ENCODE data around the gene EPYC.
A peak's percentile ranks its signal among the peaks of the same experiment; 100 is the strongest.
"Not testable (repeated sequence)": the region's sequence is repeated elsewhere in the genome, so short reads cannot be mapped to it uniquely, and the experiment has no call there.

EPYC gene

DNA sequence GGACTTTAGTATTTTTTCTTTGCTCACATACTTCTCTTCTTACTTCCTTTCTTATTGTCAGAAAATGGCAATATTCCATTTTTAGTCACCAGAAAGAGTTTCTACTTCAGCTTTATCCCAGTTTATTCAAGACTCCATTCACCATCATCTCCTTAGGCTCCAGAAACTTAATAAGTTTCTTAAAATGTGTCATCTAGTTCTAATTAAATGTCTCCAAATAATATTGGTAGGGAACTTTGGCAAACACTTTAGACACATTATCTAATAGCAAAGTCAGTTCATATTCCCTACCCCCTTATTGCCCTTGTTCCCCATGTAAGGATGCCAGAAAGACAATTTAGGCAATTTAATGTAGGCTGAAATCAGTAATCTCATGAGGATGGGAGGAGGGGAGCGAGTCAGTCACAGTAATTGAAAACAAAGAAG is 15.1 kb downstream of the EPYC start:
- no peak for FAIRE-seq

DNA sequence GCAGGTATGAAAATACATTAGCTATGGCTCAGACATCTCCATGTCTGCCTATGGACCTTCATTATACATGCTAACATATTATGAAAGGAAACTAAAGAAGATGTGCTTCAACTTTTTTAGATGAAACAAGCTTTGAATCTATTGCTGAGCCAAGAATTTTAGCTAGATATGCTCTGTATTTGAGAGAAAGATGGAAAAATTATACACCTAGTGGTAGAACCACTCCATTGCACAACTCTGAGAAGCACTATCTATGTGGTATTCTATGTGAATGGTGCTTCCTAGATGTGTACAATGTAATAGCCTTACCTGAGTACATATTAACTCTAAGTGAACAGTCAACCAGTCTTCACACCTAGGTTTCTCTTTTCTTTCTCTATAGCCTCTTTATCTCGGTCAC is 17.3 kb downstream of the EPYC start:
- FAIRE-seq, result no peak

DNA sequence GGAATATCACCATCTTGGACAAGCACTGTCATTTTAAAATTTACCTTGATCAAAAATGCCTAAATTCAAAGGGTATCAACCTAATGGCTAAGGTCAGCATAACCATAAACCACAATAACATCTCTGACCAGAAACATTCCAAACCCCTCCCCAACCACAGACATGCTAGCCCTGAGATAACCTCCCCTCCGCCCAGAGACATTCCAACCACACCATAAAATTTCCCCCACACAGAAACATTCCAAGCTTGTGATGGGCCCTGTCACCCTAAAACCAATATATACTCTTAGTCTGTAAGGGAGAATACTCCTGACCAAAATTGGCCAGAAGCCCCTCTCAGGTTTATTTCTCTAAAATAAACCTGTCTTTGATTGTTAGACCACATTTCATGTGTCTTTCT is 17.7 kb downstream of the EPYC start:
- FAIRE-seq, result no peak

DNA sequence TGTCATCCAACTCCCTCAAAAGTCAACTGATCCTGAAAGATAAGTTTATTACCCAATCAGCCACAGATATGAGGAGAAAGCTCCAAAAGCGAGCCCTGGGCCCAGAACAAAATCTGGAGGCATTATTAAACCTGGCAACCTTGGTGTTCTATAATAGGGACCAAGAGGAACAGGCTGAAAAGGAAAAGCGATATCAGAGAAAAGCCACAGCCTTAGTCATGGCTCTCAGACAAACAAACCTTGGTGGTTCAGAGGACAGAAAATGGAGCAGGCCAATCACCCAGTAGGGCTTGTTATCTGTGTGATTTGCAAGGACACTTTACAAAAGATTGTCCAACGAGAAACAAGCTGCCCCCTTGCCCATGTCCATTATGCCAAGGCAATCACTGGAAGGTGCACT is 19.4 kb downstream of the EPYC start:
- not testable (repeated sequence) for FAIRE-seq

DNA sequence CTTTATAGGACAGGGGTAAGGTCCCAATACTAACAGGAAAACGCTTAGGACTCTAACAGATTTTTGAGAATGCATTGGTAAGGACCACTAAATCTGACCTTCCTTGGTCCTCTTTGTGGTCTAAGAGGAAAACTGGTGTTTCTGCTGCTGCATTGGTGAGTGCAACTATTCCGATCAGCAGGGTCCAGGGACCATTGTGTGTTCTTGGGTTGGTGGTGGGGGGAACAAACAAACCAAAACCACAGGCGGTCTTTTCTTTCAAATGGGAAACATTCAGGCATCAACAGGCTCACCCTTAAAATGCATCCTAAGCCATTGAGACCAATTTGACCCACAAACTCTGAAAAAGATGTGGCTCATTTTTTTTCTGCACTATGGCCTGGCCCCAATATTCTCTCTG is 20.7 kb downstream of the EPYC start:
- FAIRE-seq, result no peak

DNA sequence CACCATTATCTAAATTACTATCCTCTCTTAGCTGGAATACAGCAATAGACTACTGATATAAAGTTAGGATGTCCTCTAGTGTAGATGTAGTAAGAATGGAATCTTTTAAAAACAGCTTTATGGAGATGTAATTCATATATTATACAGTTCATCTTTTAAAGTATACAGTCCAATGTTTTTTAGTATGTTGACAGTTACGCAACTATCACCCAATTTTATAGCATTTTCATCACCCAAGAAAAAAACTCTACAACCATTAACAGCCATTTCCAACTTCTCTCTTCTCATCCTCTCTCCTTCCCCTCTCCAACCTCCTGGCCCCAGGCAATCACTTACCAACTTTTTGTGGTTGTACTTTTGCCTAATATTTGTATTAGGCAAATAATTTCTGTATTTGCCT is 22.6 kb downstream of the EPYC start:
- FAIRE-seq, result no peak

DNA sequence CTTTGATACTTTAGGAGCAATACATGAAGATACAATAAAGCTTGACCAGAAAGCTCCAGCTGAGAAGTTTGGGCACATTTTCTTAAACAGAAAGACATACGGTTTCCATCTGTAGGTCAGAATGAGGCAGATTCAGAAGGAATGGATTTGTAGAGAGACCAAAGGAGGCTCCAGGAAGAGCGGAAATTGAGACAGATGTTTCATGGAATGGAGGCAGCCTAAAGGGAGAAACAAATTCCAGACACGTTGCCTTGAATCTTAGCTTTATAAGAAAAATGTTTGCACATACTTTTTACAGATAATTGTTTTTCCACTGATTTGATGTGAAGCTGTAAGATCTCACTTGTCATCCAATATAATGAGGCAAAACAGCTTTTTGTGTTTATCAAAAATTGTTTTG is 24.8 kb downstream of the EPYC start:
- no peak for FAIRE-seq

DNA sequence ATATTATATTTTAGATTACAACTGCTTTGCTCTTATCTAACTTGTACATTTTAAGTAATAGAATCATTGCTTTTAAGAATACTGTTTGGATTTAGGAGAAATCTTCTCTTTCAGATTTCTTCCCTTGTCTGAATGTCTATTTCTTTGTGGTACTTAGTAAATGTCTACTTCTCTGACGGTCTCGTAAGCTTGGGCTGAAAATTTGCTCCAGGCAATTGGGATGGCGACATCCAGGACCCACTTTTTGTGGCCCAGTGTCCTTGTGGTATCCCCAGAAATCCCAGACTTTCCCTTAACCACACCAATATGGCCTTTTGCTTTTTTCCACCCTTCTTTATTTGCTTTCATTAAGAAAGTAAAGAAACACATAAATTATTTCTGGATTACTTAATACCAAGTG is 25.8 kb downstream of the EPYC start:
- FAIRE-seq, result no peak

DNA sequence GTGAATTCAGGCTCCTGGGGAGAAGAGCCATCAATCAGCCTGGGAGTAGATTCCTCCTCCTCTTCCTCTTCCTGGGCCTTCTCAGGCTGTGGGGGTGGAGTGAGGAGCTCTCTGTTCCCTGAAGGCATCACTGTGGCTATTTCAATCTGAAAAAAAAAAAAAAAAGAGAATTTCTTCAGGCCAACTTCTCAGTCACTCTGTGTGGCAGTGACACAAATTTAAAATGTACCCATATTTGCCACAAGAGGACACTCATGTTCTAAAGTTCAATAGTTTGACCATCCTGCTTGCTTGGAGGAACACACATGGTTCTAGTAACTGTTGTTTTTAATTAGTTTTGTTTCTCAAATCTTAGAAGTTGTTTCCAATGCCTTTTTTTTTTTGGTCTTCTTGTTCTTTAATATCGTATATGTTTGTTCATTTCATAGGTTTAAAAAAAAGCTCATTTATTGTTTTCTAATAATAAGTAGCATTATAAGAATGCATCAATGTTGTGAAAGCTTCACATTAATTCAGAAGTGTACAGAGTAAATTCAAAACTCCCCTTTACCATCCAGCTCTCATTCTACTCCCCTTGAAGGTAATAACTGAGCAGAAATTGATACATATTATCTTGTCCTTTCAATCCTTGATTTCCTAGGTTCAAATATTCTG is 26.5 kb downstream of the EPYC start:
- FAIRE-seq, result peak; percentile 59

DNA sequence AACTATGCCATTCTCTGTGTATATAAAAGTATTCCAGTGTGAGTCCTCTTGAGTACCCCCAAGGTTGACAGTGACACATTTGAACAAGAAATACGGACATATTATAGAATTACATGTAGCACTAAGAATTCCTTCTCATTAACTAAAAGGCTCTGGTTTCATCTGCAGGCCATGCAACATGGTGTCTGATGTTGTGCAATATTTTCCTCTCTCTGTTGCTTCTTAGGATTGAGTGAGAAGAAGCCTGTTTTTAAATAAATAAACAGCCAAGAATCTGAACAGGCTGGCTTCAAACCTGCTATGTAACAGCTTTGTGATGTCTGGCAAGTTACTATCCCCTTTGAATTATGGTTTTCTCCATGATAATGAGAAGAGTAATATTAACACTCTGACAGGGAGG is 27.5 kb downstream of the EPYC start:
- FAIRE-seq, result no peak

DNA sequence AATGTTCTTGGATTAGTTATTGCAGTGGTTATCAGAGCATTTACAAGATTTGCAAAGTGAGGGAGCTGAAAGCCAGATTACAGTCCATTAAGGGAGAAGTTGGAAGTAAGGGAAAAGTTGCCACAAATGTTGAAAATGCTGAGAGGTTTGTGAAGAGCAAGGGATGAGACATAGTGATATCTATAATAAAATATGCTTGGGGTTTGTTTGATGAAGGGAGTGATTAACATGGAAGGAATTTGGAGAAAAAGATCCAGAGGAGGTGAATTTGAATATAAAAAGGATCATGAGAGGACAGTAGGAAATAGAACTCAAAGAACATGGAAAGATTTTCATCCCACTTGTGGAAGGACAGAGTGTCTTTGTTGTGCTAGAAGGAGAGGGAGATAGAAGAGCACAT is 30.5 kb downstream of the EPYC start:
- FAIRE-seq, result no peak

DNA sequence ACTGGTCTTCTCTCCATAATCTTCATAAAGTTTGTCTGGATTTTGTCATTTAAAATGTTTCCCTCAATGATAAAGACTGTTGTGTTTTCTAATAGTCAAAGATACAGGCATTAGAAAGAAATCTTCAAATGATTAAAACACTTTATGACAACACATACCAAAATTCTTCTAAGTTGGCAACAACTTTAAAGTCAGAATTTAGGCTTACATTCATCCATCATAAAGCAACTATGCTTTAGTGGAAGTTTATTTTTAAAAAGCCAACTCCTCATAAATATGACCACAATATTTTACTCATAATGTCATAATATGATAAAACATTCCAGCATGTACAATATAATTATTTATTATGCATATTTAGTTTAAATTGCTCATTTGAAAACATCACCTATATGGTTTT is 32.5 kb downstream of the EPYC start:
- FAIRE-seq, result no peak

DNA sequence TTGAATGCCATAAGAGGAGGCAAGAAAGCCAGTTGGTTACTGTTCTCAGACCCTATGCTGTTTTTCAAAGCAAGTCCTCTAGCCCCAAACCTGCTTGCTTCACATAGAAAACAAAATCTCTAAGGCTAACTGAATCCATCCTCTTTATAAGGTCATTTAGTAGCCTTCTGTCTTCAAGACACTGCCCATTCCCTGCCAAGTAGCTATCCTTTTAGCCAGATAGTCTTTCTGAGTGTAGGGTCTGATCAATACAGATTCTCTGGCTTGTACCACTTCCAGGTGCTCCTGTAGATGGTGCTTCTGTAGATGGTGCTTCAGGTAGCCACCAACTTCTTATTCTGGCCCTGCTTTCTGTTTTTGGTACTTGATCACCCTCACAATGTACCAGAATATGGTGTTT is 33.9 kb downstream of the EPYC start:
- no peak for FAIRE-seq

DNA sequence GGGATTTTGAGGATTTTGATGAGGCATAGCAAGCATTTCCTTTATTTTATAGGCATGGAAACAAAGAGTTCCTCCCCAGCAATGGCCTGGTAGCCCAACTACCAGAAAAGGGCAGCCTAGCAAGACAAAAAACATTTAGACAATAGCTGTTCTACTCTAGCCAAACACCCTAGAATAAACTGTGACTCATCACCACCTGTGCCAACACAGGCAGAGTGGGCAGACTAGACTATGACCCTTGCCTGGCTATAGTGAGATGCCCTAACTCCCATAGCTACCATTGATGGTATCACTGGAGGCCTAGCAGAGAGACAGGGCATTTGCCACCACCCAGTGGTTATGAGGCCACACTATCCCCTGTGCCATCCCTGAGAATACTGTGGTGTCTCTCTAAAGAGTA is 34.3 kb downstream of the EPYC start:
- no peak for FAIRE-seq

DNA sequence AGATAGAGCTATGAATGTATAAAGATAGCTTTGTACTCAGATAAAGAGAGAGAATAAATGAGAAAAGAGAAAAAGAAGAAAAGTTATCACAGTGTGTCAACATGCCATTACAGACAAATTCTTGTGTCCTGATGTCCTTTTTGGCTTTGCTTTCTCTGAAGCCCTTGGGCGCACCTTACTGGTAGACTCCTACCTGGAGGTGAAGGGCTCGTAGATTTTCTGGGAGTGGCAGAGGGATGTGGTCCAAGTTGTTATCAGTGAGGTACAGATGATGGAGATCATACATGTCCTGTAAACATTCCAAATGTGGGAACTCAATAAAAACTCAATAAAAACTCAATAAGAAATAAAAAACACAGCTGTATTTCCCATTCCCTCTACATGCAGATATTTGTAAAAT is 34.9 kb downstream of the EPYC start:
- FAIRE-seq, result no peak

DNA sequence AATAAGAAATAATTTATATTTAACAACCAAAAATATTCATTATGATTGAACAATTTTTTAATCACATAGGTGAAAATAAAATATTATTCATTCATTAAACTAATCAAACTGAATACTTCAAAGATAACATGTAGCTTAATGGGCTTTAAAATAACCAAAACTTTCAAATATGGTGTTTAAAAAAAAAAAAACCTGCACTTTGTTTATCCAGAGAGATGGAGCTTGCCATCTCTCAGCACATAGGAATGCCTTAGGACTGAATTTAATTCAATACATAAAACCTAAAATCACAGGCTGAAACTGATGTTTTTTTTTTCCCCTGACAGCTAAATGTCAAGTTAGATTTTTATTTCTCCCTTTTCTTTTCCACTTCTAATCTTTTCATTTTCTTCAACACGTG is 35.4 kb downstream of the EPYC start:
- peak; percentile 70 for FAIRE-seq

DNA sequence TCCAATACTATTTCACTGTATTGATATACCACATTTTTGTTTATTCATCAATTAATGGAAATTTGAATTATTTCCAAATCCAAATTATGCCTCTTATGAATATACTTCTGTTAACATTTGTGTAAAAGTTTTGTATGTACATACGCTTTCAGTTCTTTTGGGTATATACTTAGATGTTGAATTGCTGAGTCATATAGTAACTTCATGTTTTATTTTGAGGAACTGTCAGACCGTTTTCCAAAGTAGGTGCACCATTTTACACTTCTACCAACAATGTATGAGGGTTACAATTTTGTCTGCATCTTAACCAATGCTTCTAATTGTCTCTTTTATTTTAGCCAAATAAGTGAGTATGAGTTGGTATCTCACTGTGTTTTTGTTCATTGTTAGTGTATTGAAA is 39.6 kb downstream of the EPYC start:
- FAIRE-seq, result no peak

DNA sequence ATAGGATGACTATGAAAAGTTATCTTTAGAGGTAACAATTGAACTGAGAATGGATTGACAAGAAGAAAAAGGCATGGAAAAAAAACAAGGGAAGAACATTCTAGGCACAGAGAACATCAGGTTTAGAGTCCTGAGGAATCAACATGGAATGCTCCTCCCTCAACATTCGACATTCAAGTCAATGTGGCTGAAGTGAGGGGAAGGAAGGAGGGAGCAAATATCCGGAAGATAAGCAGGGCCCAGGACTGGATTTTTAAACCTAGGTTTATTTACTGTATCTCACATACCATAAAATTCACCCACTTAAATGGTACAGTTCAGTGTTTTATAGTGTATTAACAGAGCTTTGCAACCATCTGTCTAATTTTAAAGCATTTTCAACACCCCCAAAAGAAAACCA is 40.2 kb downstream of the EPYC start:
- no peak for FAIRE-seq

DNA sequence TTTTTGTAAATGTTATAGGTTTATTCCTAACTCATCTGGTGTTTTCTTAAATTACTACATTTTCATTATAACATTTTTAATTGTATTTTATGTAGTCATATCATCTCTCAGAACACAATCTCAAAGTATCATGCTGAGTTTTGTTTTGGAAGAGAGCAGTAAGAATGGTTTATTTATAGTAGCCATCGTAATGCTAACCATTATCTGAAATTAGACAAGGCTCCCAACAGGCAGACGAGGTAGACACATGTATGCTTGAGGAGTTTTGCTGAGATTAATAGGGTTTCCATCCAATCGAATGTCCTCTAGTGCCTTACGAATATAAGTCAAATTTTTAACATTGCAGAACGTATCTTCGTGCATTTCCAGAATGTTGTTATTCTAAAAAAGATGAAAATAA is 40.8 kb downstream of the EPYC start:
- no peak for FAIRE-seq

DNA sequence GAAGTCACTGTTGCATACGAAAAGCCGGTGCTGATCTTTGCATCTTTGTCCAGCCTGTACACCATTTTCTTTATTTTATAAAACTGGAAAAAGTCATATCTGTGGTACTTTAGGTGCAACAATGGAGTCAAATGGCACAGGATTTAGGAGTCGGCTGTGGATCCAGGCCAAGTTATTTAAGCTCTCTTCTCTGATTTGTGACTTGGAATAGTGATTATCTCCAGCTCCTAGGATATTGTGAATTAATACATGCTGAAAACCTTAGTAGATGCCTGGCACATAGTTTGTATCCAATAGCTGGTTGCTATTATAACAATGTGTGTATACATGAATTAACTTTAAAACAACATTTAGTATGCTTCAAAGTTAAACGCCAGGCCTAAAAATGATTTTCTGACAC is 43.6 kb downstream of the EPYC start:
- FAIRE-seq, result no peak

DNA sequence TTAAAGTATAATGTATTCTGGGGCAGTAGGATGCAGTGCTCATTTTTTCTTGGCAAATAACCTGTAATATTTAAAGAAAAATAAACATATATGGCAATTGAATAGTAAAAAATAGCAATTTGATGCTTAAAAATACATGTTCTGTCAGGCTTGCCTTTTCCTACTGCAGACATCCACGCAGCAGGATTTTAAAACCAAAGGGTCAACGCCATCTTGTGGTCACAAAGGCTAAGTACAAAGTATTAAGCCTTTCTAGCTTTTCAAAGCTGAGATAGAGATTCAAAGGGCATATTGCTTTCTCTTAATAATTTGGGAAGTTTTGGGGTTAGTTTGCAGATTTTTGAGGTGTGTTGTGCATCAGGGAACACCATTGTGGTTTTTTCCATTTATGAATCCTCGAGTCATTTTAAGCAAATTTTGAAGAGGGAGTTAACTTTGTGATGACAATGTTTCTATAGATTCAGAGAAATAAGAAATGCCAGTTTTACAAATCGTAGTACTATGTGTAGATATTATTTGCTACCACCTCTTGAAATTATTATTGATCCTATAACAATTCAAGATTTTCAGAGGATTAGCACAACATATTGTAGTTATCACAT is 45.1 kb downstream of the EPYC start:
- peak; percentile 87 for FAIRE-seq

DNA sequence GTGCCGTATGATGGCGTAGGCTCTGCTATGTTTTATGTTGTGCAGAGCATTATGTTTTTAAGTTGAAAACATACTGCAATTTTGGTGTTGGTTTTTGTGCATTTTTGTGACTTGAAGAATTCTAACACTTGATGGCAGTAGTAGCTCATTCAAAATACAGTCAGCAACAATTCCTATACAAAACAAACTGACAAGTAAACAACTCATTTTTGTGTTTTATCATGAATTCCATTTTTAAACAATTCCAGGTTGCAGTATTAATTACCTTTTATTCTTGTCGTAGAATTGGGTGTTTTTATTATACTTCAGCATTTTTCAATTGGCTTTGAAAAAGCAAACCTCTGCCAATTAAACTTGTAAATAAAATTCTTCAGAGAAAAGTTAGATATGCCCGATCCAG is 45.7 kb downstream of the EPYC start:
- no peak for FAIRE-seq

DNA sequence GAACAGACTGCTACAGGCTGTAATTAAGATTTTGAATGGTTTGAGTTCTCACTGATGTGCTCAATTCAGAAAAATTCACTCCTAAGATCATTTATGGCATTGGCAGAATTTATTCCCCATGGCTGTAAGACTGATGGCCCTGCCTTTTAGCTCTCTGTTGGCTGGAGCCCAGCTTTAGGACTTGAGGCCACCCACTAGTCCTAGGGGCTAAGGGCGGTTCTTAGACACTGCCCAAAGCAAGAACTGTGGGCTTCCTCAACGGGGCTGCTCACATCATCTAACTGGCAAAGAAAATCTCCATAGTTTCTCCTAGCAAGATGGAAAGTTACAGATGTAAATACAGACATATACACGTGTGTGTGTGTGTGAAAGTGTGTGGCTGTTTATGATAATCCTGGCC is 46.4 kb downstream of the EPYC start:
- FAIRE-seq, result no peak

DNA sequence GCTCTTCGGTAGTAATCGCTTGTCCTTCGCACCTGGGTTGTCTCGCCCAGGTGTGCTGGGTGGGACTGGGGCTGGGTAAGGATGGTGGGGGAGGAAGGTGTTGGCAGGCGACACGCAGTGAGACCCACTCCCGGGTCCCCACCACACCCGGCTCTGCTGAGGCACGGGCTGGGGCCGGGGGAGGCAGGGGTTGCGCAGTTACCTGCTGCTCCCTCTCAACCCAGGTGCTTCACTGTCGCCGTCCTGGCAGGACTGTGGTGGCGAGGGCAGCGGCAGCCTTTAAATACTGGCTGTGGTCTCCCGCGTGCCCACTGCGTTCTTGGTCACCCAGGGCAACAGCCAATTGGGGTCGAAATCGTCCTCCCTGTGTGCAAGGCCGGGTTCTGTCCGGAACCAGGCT is 49.9 kb downstream of the EPYC start, which contains the start of gene CCER1:
Gene CCER1, minus strand, starts transcription at position 256 of the 400 bp plus-strand sequence. CDS start 434 bp downstream, outside the sequence.
- no peak for FAIRE-seq

DNA sequence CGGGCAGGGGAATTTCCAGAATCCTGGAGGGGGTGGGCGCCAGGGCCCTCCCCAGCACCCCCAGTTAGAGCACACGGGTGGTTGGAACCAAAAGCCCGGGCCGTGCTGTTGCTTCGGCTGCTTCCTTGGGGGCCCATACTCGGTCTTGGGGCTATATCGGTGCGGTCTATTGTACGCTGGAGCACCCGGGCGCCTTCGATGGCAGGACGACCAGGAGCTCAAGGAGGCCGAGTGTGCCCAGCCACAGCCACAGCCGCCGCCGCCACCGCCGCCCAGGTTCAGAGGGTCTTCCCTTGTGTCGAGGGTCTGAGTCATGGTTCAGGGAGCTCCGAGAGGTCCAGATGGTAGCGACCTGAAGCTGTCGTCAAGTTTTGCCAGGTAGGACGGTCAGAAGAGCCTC is 50.3 kb downstream of the EPYC start:
- FAIRE-seq, result no peak
